Stimulated activated CD4-positive, alpha-beta T cell treated with anti-CD3 and anti-CD28 coated beads, Interleukin-1b, Interleukin-23, amount 100 ng/mL, for 48 hours (primary cell): ENCODE measurements around the gene GNAQ.
A peak's percentile ranks its signal among the peaks of the same experiment; 100 is the strongest.

Experiments
- DNase-seq: peaks from one replicate; pipeline ENCODE4 v3.0.0-alpha.2; 2020

The GNAQ gene

GRCh38 chr9:78031893-78032729 is 500 bp upstream of the GNAQ start:
- DNase-seq: peak; percentile 67

- DNase-seq: peak; percentile 42
Observed at GRCh38 chr9:78030553-78031443, 813 bp downstream of the GNAQ start.

DNA sequence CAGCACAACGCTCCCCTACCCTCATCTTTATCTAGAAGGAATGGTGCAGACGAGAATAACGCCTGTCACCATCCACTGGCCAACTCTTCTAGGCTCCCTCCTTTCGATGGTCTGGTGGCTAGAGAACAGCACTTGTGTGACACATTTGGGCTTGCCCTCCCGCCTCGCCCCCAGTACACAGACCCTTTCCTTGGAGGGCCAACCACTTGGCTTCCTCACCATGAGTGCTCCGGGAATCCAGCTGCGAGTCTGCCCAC is 1.4 kb downstream of the GNAQ start:
- peak; percentile 5 for DNase-seq

DNA sequence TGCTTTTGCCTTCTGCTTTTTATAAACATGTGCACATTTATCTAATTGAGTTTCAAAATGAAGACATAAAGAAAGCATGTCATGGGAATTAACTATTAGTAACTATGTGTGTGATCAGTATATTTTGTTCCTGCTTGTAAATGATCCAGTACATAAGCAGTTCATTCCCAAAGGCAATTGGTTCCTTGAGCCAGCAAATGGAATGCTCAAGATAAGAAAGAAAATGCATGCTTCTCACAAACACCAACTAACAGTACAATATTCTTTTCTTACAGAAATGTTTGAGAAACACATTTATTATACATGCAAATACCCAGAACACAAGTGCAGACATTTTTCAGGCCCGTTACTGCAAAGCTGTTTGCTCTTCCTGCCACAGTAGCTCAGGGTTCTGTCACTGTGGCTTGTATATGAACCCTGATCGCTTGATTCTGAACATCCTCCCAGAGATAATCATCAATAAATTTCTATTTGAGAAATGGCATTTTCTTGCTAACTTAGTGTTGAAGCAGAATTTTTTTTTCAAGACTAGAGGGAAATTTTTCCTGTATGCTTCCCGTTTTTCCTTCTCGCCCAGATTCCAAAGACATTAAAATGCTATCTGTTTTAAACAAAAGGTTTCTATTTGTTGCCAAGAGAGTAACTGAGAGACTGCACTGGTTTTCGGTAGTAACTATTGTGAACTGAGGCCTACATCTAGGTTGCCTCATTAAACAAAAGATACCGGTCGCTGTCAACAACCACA is 1.9 kb downstream of the GNAQ start:
- no peak for DNase-seq

- DNase-seq: no peak
Observed at GRCh38 chr9:78028926-78029325, 2.7 kb downstream of the GNAQ start.

- no peak for DNase-seq
Observed at GRCh38 chr9:78026947-78027346, 4.7 kb downstream of the GNAQ start.

- DNase-seq: no peak
Observed at GRCh38 chr9:78026416-78026815, 5.2 kb downstream of the GNAQ start.

DNA sequence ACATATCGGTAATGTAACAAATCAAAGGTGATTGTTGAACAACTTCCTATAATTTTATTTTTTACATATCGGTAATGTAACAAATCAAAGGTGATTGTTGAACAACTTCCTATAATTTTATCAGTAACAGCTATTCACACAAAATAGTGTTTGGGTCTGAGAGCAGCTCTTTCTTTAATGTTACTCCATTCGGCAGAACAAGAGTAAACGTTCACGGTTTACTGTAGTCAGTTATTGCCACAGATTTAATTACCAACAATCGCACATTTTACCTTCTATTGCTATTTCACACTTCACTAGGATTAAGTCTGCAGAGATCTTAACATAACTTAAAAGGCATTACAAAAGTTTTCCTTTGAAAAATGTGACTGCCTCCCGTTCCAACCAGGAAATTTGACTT is 6.4 kb downstream of the GNAQ start:
- DNase-seq: no peak

DNA sequence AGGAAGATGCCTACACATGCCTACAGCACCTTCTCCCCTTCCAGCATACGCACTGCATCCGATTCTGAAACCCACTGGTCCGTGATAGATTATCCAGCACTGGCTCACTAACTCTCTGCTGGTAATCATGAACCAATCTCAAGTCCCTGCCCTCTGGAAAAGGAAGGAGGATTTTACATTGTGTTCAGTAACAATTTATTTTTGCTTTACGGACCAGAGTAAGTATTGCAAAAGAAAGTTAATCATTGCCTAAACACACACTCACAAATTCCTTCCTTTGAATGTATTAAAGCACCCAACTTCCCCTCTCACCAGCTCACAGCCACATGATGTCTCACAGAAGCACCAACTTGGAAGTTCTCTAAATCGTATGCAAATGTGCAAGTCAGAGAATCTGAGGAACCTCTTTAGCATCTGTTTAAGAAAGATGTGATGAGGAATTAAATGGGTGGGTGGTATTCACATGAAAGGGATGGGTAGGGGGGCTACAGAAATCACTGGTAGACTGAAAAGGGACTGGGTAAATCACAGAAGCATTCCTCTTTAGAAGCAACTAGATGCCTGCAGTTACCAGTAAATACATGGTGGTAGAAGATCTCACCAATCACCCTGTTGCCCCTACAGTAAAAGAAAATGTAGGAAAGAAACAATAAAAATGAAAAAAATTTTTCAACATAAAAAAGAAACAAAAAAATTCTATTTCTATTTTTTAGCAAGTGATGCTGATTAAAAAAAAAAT is 8.4 kb downstream of the GNAQ start:
- no peak for DNase-seq

DNA sequence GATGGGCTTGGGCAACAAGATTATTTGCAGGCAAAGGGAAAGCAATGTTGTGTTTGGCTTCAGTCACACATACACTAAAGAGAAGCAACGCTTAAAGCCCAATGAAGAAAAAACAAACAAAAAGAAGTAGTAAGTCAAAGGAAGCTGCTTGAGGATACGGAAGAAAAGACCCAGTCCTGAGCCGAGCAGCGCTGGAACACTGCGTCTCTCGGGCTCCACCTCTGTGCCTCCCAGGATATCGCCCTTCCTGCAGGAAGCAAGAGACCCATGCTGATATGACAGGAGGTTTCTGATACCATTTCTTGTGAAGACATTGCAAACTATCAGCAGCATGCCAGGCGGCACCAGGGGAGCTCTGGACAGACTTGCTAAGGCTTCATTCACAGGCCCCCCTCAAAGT is 9.9 kb downstream of the GNAQ start:
- DNase-seq: no peak

- no peak for DNase-seq
Observed at GRCh38 chr9:78017190-78017693, 14.4 kb downstream of the GNAQ start.

GRCh38 chr9:78015241-78015640 is 16.4 kb downstream of the GNAQ start:
- no peak for DNase-seq

DNA sequence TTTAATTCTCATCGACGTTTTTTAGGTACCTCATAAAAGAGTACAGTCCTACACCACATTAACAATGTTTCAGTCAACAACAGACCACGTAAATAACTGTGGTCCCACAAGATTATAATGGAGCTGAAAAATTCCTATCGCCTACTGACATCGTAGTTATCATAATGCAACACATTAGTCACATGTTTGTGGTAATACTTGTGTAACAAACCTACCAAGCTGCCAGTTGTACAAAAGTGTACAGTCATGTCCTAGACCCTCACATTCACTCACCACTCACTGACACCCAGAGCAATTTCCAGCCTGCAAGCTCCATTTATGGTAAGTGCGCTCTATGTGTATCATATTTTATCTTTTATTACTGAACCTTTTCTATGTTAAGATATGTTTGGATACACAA is 16.8 kb downstream of the GNAQ start:
- no peak for DNase-seq

DNA sequence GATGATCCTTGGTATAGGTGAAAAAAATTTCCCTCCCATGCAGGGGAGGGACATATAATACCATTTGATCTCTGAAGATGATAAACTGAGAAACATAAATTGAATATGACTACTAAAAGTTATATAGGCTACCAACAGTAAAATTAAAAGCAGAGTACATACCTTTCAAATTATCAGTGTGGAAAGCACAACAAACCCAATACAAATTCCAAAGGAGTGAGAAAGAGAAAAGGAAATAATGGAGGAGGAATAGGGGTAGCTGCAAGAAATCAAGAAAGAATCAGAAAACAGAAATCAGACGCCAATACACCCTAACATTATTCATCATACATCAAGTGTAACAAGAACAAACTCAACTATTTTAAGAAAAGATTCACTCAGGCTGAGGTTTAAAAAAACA is 17.7 kb downstream of the GNAQ start:
- DNase-seq: no peak

DNA sequence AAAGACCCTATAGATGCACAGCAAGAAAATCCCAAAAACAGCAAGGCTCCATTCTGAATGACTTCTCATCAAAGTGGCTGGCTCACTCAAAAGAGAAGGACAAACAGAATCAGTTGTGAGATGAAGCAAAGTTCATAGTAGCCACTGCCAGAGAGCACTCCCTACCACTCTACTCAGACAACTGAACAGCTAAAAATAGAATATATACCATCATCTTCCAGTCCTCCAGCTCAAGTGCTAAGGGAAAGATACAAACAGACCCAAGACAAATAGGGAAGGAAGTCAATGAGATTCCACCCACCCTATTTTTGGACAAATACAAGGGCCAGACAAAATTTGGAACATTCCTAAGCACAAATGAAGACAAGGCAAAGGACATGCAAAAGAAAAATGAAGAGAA is 20.6 kb downstream of the GNAQ start:
- no peak for DNase-seq

DNA sequence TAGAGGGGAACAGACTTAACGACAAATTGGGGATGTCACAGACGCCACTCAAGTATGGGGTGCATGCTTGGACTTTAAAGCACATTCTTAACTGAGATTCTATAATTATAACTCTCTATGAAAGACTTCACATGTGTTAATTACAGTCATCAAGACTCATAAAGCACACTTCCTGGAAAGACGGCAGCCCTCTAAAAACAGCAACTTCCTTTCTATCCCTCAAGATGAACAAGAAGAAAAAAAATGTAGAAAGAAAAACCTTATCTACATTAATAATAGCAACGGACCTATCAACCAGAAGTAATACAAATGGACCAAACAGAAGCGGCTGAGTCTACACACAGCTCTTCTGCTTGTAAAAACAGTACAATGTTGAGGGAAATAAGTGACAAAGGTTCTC is 21.2 kb downstream of the GNAQ start:
- DNase-seq: no peak

- DNase-seq: no peak
Observed at GRCh38 chr9:78009186-78009585, 22.4 kb downstream of the GNAQ start.

DNA sequence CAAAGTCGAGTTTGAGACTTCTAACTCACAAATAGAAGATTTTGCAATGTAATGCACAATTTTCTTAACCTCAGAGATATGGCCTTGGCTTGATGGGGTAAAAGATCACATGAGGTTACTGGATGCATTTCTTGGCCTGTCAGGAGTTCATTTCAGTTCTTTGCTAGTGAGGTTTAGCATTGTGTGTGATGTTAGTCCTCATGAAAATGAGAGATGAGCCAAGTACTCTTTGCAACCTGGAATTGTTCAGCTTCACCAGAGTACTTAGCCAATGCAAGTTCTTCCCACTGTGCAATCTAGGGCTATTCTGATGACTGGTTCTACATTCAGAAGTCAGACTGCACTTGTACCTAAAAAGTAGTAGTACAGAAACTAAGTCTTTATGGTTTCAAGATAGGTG is 24.9 kb downstream of the GNAQ start:
- no peak for DNase-seq

- no peak for DNase-seq
Observed at GRCh38 chr9:78005231-78006002, 26.2 kb downstream of the GNAQ start.

- DNase-seq: no peak
Observed at GRCh38 chr9:78004478-78005229, 27.0 kb downstream of the GNAQ start.

GRCh38 chr9:78003730-78004129 is 27.9 kb downstream of the GNAQ start:
- no peak for DNase-seq
